Fibroblast of pulmonary artery (primary cell): Measurements from ENCODE around the gene ACOX3.

Source experiments
- DNase-seq: peaks from one replicate; pipeline ENCODE4 v3.0.0-alpha.2; 2010; ENCODE audit warnings: low read depth
- H3K4me3 ChIP-seq: replicated peaks from 2 replicates; pipeline ENCODE4 v1.5.1; 2011; ENCODE audit warnings: low read depth, mild to moderate bottlenecking, control low read depth, low read length, moderate library complexity
- CTCF ChIP-seq: IDR thresholded peaks from 2 replicates; pipeline ENCODE4 v1.5.1; 2011; ENCODE audit warnings: mild to moderate bottlenecking, control low read depth, low read length, inconsistent platforms; ENCODE audit errors: missing control alignments

Gene ACOX3

GRCh38 chr4:8411351-8412180 is 29.0 kb downstream of the ACOX3 start:
- TF ChIP-seq CTCF: no peak
- no peak for DNase-seq
- H3K4me3 ChIP-seq: no peak overlapping the region

GRCh38 chr4:8410641-8411271 is 29.8 kb downstream of the ACOX3 start:
- DNase-seq: peak; percentile 63
- H3K4me3 ChIP-seq: no peak overlapping the region
- peak; percentile 36 for TF ChIP-seq CTCF

GRCh38 chr4:8410066-8410625 is 30.4 kb downstream of the ACOX3 start:
- no peak overlapping the region for H3K4me3 ChIP-seq
- no peak for DNase-seq
- TF ChIP-seq CTCF: no peak

GRCh38 chr4:8409264-8410065 is 31.1 kb downstream of the ACOX3 start:
- TF ChIP-seq CTCF: no peak
- peak; percentile 18 for DNase-seq
- H3K4me3 ChIP-seq: no peak overlapping the region

- DNase-seq: no peak
- no peak overlapping the region for H3K4me3 ChIP-seq
- no peak for TF ChIP-seq CTCF
Observed at GRCh38 chr4:8407756-8408155, 32.8 kb downstream of the ACOX3 start.

- TF ChIP-seq CTCF: no peak
- DNase-seq: no peak
- no peak overlapping the region for H3K4me3 ChIP-seq
Observed at GRCh38 chr4:8407316-8407715, 33.2 kb downstream of the ACOX3 start.
